ENCODE data around the gene HEPHL1. TPM values are rescaled to one million over a fixed set of nuclear protein-coding genes. Genes with fewer than 3 reads are reported as not detected.

The HEPHL1 gene
- total RNA-seq, 4 donors from 2014 or later = not detected

DNA sequence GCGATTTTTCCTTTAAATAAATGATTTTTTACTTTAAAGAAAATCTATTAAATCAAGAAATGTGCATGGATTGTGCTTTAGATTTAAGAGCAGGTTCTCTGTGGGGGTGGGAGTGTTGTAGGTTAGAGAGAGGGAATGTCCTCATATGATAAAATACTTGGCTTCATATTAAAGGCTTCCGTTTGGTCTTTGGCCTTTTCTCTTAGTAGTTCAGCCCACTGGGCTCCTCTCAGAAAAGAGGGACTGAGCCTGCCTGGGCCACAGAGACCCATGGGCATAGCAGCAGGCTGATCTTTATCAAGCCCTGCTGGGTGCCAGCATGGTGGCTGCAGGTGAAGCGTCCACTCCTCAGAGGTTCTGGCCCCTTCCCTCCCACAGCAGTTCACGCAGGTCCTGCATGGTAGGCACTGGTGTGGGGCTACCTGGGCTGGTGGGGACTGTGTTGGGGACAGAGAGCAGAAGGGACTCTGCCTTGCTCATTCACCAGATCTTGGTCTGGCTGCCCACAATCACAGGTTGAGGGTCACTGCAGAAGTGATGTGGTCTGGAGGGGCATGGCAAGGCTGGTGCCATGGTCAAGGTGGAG is 111.8 kb downstream of the HEPHL1 start:
- no peaks in the 10 kb centered on the region for H3K9me3 ChIP-seq
- H3K4me1 ChIP-seq = peaks cover 15 to 44% (median 39%) of the 10 kb centered on the region in 4 donors
- H3K27ac ChIP-seq = peak overlapping the region in 1 of 4 donors; percentile 79
- no peak for TF ChIP-seq POLR2A (IDR thresholded peaks at IDR 0.05)
- TF ChIP-seq, protein P1, sequence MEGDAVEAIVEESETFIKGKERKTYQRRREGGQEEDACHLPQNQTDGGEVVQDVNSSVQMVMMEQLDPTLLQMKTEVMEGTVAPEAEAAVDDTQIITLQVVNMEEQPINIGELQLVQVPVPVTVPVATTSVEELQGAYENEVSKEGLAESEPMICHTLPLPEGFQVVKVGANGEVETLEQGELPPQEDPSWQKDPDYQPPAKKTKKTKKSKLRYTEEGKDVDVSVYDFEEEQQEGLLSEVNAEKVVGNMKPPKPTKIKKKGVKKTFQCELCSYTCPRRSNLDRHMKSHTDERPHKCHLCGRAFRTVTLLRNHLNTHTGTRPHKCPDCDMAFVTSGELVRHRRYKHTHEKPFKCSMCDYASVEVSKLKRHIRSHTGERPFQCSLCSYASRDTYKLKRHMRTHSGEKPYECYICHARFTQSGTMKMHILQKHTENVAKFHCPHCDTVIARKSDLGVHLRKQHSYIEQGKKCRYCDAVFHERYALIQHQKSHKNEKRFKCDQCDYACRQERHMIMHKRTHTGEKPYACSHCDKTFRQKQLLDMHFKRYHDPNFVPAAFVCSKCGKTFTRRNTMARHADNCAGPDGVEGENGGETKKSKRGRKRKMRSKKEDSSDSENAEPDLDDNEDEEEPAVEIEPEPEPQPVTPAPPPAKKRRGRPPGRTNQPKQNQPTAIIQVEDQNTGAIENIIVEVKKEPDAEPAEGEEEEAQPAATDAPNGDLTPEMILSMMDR (IDR thresholded peaks at IDR 0.05) = no peak
- no peak for TF ChIP-seq POLR2AphosphoS5 (IDR thresholded peaks at IDR 0.05)
- no peak for TF ChIP-seq EP300 (IDR thresholded peaks at IDR 0.05; ENCODE audit: low read depth)
- no peak for DNase-seq
- no peaks in the 10 kb centered on the region for H3K36me3 ChIP-seq
- in situ Hi-C loops (cut with MboI; ENCODE audit: low pct_ligation_motif_present in 1 of 4, low pct_unique_long_range_greater_than_20kb in 1 of 4, low sequenced_read_pairs in 3 of 4) (no loop called here), intact Hi-C loops (cut with DNase I; ENCODE audit: low total_unique reads) (no loop called here)
- H3K4me3 ChIP-seq = no peak overlapping the region
- WGBS, 2 donors (ENCODE audit: low coverage in 1 of 2) = 69 to 98% methylated on average over 2 to 4 of the region's 4 CpGs
- H3K27me3 ChIP-seq = no peaks in the 10 kb centered on the region

DNA sequence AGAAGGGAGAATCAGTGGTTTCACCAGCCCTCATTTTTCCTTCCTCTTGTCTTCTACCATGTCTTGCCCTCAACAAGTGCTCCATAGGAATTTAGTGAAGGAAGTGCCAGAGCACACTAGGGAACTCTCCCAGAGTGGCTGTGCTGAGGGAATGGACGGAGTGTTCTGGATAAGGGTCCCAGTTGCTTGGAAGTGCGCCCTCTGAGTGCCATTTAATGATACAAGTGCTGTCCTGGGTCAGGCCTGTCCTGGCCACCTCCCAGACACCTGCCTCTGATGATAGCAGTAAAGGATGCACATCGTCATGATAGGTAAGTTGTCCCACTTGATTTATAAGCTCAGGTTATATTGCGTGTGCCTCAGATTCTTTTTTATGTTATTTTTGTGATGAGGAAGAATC is 112.6 kb downstream of the HEPHL1 start:
- no peak for TF ChIP-seq EP300 (IDR thresholded peaks at IDR 0.05; ENCODE audit: low read depth)
- TF ChIP-seq, protein P1 (IDR thresholded peaks at IDR 0.05) = no peak
- no peak for TF ChIP-seq POLR2A (IDR thresholded peaks at IDR 0.05)
- TF ChIP-seq POLR2AphosphoS5 (IDR thresholded peaks at IDR 0.05) = no peak
- Histone ChIP-seq H3K4me3 (no peak overlapping the region), H3K36me3 (no peaks in the 10 kb centered on the region), H3K27ac (peak overlapping the region in 2 of 4 donors; percentile 77 to 79), H3K27me3 (no peaks in the 10 kb centered on the region), H3K9me3 (no peaks in the 10 kb centered on the region), H3K4me1 (peaks cover 15 to 42% (median 35%) of the 10 kb centered on the region in 4 donors)
- in situ Hi-C loops (cut with MboI; ENCODE audit: low pct_ligation_motif_present in 1 of 4, low pct_unique_long_range_greater_than_20kb in 1 of 4, low sequenced_read_pairs in 3 of 4) (no loop called here), intact Hi-C loops (cut with DNase I; ENCODE audit: low total_unique reads) (no loop called here)
- WGBS, 2 donors (ENCODE audit: low coverage in 1 of 2) = 90 to 100% methylated on average over 3 to 4 of the region's 4 CpGs
- DNase-seq = no peak

DNA sequence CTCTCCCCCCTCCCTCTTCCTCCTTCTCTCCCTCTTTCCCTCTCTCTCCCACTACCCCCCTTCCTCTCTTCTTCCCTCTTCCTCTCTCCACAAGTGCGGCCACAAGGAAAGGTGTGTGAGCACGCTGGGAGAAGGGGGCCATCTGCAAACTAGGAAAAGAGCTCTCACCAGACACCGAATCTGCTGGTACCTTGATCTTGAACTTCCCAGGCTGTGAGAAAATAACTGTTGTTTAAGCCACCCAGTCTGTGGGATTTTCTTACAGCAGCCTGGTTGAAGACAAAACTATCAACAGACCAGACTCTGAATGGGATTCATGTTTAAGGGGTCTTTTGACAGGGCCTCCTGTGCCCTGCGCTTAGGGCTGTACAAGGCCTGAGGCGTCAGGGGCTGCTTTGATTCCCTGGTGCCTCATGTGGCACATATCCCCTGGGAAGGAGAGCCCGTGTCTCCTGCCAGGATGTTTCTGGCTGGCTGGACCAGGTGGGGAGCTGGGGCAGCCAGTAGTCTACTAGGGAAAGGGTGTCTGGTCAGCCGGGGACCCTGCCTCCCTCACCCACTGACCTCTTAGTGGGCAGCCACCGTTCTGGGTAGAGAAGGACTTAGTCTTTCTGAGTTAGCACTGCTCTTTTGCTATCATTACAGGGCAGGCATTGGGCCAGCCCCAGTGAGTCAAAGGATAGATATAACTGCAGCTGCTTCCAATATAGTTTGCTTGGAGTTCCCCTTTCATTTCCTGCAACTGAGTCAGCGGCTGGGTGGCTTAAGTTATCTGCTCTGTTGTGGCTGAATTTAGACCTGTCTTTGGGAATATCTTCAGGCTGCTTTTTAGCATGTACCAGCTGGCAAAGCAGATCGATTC is 113.7 kb downstream of the HEPHL1 start:
- peak overlapping the region; percentile 77 to 81 (median 78) for H3K27ac ChIP-seq
- peak in 1 of 3 donors; percentile 33 for TF ChIP-seq POLR2AphosphoS5 (IDR thresholded peaks at IDR 0.05)
- TF ChIP-seq, protein P1 (IDR thresholded peaks at IDR 0.05) = no peak
- 49 to 52% methylated on average over 3 to 10 of the region's 10 CpGs for WGBS, 2 donors (ENCODE audit: low coverage in 1 of 2)
- peak; percentile 55 for DNase-seq
- H3K27me3 ChIP-seq = no peaks in the 10 kb centered on the region
- in situ Hi-C loops (cut with MboI; ENCODE audit: low pct_ligation_motif_present in 1 of 4, low pct_unique_long_range_greater_than_20kb in 1 of 4, low sequenced_read_pairs in 3 of 4) = no loop called here
- peaks cover 15 to 47% (median 34%) of the 10 kb centered on the region in 4 donors for H3K4me1 ChIP-seq
- no peaks in the 10 kb centered on the region for H3K9me3 ChIP-seq
- H3K4me3 ChIP-seq = no peak overlapping the region
- no peaks in the 10 kb centered on the region for H3K36me3 ChIP-seq
- intact Hi-C loops (cut with DNase I; ENCODE audit: low total_unique reads) = no loop called here

DNA sequence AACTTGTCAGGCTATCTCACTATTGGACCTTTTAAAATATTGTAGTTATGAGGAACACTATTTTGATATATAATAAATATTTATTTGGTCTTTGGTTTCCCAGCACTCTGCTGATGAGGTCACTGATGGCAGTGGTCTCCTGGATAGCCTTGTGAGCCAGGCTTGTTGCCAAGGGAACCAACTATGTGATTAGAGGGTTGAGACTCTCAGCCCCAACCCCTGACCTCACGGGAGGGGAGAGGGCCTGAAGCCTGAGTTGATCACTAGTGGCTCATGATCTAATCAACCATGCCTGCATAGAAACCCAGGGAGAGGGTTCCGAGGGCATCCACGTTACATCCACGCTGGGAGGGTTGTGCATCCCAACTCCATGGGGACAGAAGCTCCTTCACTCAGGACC is 118.3 kb downstream of the HEPHL1 start:
- in situ Hi-C loops (cut with MboI; ENCODE audit: low pct_ligation_motif_present in 1 of 4, low pct_unique_long_range_greater_than_20kb in 1 of 4, low sequenced_read_pairs in 3 of 4) (no loop called here), intact Hi-C loops (cut with DNase I; ENCODE audit: low total_unique reads) (no loop called here)
- Histone ChIP-seq H3K36me3 (no peaks in the 10 kb centered on the region), H3K4me3 (no peak overlapping the region), H3K27ac (peak overlapping the region in 1 of 4 donors; percentile 19), H3K27me3 (no peaks in the 10 kb centered on the region), H3K9me3 (no peaks in the 10 kb centered on the region), H3K4me1 (peaks cover 7 to 48% (median 23%) of the 10 kb centered on the region in 4 donors)
- TF ChIP-seq POLR2A (IDR thresholded peaks at IDR 0.05) (no peak), POLR2AphosphoS5 (IDR thresholded peaks at IDR 0.05) (no peak), EP300 (IDR thresholded peaks at IDR 0.05; ENCODE audit: low read depth) (no peak)
- TF ChIP-seq, protein P1 (IDR thresholded peaks at IDR 0.05) = no peak
- DNase-seq = no peak
- 90 to 100% methylated on average over 1 to 4 of the region's 4 CpGs for WGBS, 2 donors (ENCODE audit: low coverage in 1 of 2)
